NCI-H82 treated with DMSO at 0.1 percent for 48 hours (cell line): ENCODE data around the gene FOXL3.

ENCODE experiments used
- DNase-seq: peaks from one replicate; lab custom pipeline; 2025; ENCODE audit not compliant: unreplicated experiment; lab: John Stamatoyannopoulos, UW

The FOXL3 gene

DNA sequence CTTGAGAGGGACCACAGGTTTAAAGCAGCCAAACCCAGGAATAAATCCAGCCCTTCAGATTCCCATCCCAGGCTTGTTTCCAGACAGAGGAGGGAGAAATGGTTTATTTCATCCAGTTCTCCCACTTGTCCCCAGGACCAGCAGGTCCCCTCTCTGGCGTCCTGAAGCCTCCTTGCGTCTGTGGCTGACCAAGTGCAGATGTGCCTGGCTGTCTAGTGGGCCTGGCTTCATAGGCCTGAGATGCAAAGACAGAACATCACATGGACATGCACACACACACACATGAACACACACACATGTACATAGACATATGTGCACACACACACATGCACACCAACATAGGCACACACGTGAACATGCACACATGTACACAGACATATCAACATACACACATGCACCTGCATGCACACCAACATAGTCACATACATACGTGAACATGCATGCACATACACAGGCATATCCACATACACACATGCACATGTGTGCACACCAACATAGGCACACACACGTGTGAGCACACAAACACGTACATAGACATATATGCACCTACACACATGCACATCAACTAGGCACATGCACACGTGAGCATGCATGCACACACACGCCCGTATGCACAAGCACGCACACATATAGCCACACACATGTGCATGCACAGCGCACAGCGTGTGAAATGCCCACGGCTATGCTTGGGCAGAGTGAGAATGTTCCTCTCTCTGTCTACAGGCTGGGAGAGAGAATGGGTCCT lies 10.7 kb downstream of the FOXL3 start:
- DNase-seq = no peak

DNA sequence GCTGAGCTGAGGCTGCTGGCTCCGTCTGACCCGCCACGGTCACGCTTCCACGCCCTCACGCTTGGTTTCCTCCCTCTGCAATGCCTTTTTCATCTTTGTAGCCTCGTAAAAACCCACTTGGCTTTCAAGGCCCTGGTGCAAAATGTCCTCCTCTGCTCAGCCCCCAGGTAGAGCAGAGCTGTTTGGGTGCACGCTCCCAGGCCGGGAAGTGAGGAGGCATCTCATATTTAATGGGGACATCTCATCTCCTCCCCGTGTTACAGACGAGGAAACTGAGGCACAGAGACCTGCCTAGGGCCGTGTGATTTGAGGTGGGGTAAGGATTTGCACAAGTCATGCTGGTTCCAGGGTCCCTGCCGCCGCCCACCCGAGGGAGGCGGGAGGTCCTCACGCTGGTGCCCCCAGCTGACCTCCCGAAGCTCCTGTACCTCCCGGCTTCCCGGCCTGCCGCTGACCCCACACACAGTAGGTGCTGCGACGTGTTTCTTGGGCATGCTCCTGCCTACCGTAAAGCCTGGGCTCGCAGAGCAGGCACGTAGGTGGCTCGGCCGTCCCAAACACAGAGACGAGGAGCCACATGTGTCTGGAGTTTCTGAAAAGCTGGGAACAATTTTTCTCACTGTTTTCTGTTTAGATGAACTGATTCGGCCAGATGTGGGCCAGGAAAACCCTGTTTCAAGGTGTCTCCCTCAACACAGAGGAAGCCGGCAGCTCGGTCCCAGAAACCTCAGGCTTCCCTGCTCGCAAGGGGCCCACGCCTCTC lies 11.5 kb downstream of the FOXL3 start:
- no peak for DNase-seq

- DNase-seq = no peak
These were observed 12.4 kb downstream of the FOXL3 start for GRCh38 chr7:302054-302992.

DNA sequence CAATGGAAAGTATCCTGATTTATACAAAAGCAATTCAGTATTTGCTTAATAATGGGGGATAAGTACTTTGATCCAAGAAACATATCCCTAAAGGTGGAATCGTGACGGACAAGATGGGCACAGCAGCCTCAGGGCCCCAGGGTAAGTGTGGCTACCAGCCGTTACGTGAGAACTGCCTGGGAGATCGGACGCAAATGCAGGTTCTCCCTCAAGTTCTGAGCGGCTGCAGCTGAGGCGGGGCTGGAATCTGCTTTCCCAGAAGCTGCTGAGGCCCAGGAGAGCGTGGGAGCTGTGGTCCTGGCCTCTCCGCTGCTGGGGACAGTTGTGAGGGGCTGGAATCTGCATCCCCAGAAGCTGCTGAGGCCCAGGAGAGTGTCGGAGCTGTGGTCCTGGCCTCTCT lies 13.5 kb downstream of the FOXL3 start:
- no peak for DNase-seq

- DNase-seq = no peak
These were observed 14.1 kb downstream of the FOXL3 start for GRCh38 chr7:303884-304573.

DNA sequence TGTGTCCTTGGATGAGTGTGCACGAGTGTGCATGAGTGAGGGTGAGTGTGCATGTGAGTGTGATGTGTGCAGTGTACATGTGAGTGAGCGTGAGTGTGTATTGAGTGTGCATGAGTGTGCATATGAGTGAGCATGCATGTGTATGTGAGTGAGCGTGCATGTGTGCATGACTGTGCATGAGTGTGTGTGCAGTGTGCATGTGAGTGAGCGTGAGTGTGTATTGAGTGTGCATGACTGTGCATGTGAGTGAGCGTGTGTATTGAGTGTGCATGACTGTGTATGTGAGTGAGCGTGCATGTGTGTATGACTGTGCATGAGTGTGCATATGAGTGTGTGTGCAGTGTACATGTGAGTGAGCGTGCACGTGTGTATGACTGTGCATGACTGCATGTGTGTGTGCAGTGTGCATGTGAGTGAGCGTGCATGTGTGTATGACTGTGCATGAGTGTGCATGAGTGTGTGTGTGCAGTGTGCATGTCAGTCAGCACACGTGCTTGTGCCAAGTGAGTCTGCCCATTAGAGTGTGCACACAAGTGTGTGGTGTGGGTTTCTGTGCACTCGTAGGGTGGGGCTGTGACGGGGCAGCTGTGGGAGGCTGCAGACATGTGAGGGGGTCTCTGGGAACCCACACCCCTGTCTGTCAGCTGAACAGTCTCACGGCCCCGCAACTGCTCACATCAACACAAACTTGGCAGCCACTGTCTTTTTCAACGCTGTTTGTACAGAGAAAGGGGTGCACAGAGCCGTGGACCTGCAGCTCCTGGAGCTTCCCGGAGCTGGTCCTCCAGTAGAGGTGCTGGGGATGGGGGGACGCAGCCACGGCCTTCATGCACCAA lies 14.8 kb downstream of the FOXL3 start:
- no peak for DNase-seq

- no peak for DNase-seq
These were observed 15.6 kb downstream of the FOXL3 start for GRCh38 chr7:305410-306151.

- DNase-seq = no peak
These were observed 18.0 kb downstream of the FOXL3 start for GRCh38 chr7:307970-308369.

GRCh38 chr7:309586-310228 lies 19.7 kb downstream of the FOXL3 start:
- no peak for DNase-seq

DNA sequence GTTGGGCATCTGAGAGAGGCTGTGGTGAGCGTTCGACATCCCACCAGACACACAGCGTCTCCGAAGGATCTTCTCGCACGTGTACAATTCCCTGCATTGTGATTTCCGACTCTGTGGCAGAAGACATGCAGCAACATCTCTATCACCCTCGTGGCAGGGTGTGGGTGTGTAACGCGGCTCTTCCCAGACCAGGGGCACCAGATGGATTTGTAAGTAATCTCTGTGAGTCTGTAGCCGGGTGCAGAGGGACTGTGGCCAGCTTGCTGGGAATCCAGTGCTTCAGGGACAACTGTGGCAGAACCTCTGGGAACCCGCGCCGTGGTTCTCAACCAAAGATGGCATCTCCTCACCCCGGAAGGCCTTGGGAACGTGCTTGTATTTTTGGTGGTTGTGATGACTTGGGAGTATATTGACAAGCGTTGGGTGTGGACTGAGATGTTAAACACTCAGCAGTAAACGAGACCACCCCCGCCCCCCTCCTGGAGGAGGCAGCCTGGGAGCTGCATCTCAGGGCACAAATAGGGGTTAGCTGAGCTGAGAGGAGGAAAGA lies 21.2 kb downstream of the FOXL3 start:
- no peak for DNase-seq

DNA sequence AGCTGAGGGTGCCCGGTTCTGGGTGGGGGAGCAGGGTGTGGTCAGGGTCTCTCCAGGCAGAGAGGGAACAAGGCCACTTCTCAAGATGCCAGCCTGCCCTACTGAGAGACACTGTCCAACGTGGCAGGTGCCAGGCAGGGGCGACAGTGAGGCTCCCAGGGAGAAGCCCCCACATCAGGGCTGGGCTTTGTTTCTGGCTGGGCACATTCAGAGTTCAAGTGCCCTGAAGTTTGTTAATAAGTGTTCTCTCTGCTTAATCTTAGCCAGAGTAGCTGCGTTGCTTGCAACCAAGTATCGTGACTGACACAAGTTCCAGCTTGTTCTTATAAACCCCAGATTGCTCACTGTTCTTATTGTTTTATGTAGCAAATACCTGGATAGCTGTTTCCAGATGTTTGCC lies 21.8 kb downstream of the FOXL3 start:
- DNase-seq = no peak

GRCh38 chr7:312424-312823 lies 22.5 kb downstream of the FOXL3 start:
- DNase-seq = no peak

- DNase-seq = no peak
These were observed 24.9 kb downstream of the FOXL3 start for GRCh38 chr7:314853-315252.

DNA sequence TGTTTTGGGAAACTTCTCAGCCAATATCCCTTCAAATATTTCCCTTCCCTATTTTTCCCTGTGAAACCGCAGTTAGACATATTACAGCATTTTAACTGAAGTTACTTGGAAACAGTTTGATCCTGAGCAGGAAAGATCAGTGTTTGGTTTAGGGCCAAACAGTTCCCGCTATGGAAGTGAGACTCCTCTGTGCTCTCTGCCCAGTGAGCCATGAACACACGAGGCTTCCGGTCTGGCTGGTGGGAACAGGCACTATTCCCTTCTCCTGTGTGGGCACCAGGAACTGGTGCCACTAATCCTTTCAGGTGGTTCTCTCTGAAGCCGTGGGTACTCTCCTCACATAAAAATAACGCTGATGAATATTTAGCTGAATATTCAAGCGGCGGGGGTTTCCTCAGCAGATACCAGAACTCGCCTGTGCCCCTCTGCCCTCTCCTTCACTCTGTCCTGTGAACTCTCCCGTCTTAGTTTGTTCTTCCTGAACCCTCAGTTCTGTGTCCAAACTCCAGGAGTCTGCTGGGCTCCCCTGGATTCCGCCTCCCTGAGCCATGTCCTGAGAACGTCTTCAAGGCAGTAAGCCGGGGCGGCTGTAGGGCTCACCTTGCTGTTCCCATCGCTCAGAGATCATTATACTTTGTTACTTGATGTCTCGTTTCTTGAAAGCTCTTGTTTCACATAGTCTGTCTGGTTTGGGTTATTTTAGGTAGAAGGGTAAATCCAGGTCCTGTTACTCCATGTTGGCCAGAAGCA lies 25.7 kb downstream of the FOXL3 start:
- no peak for DNase-seq

DNA sequence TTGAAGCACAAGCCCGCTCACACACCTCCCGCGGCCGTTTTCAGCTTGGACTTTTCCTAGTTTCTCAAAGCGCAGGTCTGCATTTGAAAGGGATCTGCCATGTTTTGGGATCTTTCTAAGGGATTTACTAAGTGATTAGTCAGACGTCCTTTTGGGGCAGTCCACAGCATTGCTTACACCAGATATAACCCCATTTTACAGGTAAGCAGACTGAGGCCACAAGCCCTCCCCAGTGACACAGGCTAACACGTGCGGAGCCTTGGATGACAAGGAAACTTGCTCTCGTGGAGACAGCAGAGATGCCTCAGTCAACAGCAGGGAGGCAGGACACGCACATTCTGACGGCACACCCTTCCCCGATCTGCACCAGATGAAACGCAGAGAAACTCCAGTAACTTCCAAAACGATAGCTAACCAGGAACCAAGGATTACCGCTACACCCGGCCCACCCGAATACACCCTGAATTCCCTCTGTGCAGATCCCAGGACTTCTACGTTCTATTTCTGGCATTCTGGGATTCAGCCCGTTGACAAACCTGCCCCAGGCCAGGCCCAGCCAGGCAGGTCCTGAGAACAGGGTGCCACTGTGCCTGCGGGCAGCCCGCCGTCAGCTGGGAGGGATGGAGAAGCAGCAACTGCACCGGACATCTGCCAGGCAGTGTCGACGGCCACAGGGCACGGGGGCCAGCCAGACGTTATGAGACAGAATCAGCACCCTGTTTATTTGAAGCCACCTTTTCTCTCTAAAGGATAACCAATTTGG lies 27.9 kb downstream of the FOXL3 start:
- no peak for DNase-seq

DNA sequence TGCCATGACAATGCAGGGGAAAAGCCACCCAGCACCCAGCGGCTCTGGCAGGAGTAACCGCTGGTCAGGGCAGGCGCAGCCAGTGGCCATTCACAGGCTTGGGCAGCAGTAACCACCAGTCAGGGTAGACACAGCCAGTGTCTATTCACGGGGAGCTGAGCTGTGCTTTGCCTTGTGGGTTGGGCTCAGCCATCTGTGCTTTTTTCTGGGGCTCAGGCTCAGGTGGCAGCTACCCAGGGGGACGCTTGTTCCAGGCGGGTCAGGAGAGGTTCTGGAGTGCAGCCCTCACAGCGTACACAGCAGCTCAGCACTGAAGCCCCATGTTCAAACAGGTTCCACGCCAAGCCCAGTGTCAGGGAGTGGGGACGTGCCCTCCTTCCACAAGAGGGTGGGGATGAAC lies 28.5 kb downstream of the FOXL3 start:
- DNase-seq = no peak
